GM21529 (cell line): ENCODE results near the gene MBTD1.

ENCODE experiments used
- ATAC-seq: cut with Tn5 transposase; IDR thresholded peaks from one replicate; pipeline ENCODE4 v1.9.1; 2021; ENCODE audit not compliant: unreplicated experiment

Gene MBTD1

GRCh38 chr17:51152766-51153209, 107.1 kb downstream of the MBTD1 start:
- ATAC-seq: peak; percentile 4

GRCh38 chr17:51150932-51151331, 108.9 kb downstream of the MBTD1 start:
- no peak for ATAC-seq

GRCh38 chr17:51149163-51149562, 110.7 kb downstream of the MBTD1 start:
- no peak for ATAC-seq

- no peak for ATAC-seq
These were observed 112.2 kb downstream of the MBTD1 start for GRCh38 chr17:51147650-51148049.

GRCh38 chr17:51144266-51145022, 115.4 kb downstream of the MBTD1 start:
- ATAC-seq: no peak

GRCh38 chr17:51142597-51142996, 117.3 kb downstream of the MBTD1 start:
- ATAC-seq: no peak

GRCh38 chr17:51135956-51136355, 123.9 kb downstream of the MBTD1 start:
- ATAC-seq: no peak

- ATAC-seq: no peak
These were observed 126.5 kb downstream of the MBTD1 start for GRCh38 chr17:51133365-51133764.

- peak; percentile 59 for ATAC-seq
These were observed 126.9 kb downstream of the MBTD1 start for GRCh38 chr17:51132964-51133319.

- ATAC-seq: no peak
These were observed 131.8 kb downstream of the MBTD1 start for GRCh38 chr17:51128076-51128475.
